ENCODE results near the gene DYSF.

DNA sequence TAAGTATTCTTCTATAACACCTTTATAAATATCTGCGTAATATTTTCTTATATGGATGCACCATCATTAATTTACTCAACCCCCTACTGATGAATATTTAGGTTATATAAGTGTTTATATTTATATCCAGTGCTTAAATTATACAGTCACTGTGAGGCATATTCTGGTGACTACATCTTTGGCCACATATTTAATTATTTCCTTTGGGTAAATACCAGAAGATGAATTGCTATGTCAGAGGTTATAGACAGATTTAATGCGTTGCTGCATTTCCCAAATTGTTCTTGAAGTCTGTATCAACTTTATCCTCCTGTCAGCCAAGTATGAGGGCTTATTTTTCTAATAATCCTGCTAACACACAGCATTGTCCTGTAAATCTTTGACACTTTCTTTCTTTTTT is 18.7 kb downstream of the DYSF start:
- TF ChIP-seq, protein P1, sequence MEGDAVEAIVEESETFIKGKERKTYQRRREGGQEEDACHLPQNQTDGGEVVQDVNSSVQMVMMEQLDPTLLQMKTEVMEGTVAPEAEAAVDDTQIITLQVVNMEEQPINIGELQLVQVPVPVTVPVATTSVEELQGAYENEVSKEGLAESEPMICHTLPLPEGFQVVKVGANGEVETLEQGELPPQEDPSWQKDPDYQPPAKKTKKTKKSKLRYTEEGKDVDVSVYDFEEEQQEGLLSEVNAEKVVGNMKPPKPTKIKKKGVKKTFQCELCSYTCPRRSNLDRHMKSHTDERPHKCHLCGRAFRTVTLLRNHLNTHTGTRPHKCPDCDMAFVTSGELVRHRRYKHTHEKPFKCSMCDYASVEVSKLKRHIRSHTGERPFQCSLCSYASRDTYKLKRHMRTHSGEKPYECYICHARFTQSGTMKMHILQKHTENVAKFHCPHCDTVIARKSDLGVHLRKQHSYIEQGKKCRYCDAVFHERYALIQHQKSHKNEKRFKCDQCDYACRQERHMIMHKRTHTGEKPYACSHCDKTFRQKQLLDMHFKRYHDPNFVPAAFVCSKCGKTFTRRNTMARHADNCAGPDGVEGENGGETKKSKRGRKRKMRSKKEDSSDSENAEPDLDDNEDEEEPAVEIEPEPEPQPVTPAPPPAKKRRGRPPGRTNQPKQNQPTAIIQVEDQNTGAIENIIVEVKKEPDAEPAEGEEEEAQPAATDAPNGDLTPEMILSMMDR (IDR thresholded peaks at IDR 0.05), result no peak
- TF ChIP-seq POLR2A (IDR thresholded peaks at IDR 0.05), result no peak

Measured in esophagus squamous epithelium (tissue), 4 donors.